PC-3 (cell line): ENCODE data around the gene C19orf25.

ENCODE experiments used
- CTCF ChIP-seq: fragments of 300-600 bp; sonication (generic); conservative IDR thresholded peaks from 2 replicates; pipeline ENCODE4 v1.5.1; 2017; ENCODE audit warnings: antibody characterized with exemption, low read depth, mild to moderate bottlenecking, low read length
- EZH2 ChIP-seq: fragments of 300-600 bp; sonication (generic); IDR thresholded peaks from one replicate; pipeline ENCODE4 v1.6.1; 2017; ENCODE audit warnings: antibody characterized with exemption, mild to moderate bottlenecking, low read length; ENCODE audit not compliant: unreplicated experiment

GRCh38 chr19:1456121-1456900 lies 22.7 kb downstream of the C19orf25 start:
- TF ChIP-seq CTCF: no peak
- no peak for TF ChIP-seq EZH2
